Fibroblast of lung (primary cell): Measurements from ENCODE around the gene ACTN1. TPM values are rescaled to one million over a fixed set of nuclear protein-coding genes. Genes with fewer than 3 reads are reported as not detected.

Experiments used
- DNase-seq, 2 donors: peaks; one replicate each; pipeline versions ENCODE4 v3.0.0 to v3.0.0-alpha.2; 2010; ENCODE audit warnings: low read depth in 2 of 2
- H2AFZ ChIP-seq: 2 replicates; pipeline ENCODE4 v1.5.1; 2012; ENCODE audit warnings: low read length, control low read depth, inconsistent platforms
- H3K27ac ChIP-seq: 2 replicates; pipeline ENCODE4 v1.5.1; 2011; ENCODE audit warnings: low read length, control low read depth; ENCODE audit not compliant: insufficient read depth
- H3K27me3 ChIP-seq: 2 replicates; pipeline ENCODE4 v1.5.1; 2011; ENCODE audit warnings: mild to moderate bottlenecking, low read length; ENCODE audit not compliant: control insufficient read depth, insufficient read depth
- H3K36me3 ChIP-seq: 2 replicates; pipeline ENCODE4 v1.5.1; 2011; ENCODE audit warnings: low read length; ENCODE audit not compliant: control insufficient read depth, insufficient read depth
- H3K4me1 ChIP-seq: 2 replicates; pipeline ENCODE4 v1.5.1; 2011; ENCODE audit warnings: low read length; ENCODE audit not compliant: control insufficient read depth, insufficient read depth; ENCODE audit errors: extremely low read depth
- H3K4me2 ChIP-seq: 2 replicates; pipeline ENCODE4 v1.5.1; 2011; ENCODE audit warnings: low read length, control low read depth; ENCODE audit not compliant: insufficient read depth; ENCODE audit errors: extremely low read depth
- H3K4me3 ChIP-seq, 4 experiments: fragments of 200-600 bp in 1 of 4; sonication (generic) in 1 of 4; replicated peaks in 1 of 4; 2 replicates each; pipeline ENCODE4 v1.5.1; 2011 to 2016; ENCODE audit warnings: low read length in 4 of 4, low read depth in 3 of 4, mild to moderate bottlenecking in 3 of 4, control low read depth in 2 of 4, inconsistent platforms in 1 of 4, mixed read lengths in 1 of 4; ENCODE audit not compliant: insufficient read depth in 1 of 4; ENCODE audit errors: control extremely low read depth in 1 of 4
- H3K79me2 ChIP-seq: 2 replicates; pipeline ENCODE4 v1.5.1; 2012; ENCODE audit warnings: mild to moderate bottlenecking, low read length, inconsistent platforms; ENCODE audit not compliant: control insufficient read depth, insufficient read depth
- H3K9ac ChIP-seq: 2 replicates; pipeline ENCODE4 v1.5.1; 2011; ENCODE audit warnings: mild to moderate bottlenecking, low read length, control low read depth; ENCODE audit not compliant: insufficient read depth
- H3K9me3 ChIP-seq: 2 replicates; pipeline ENCODE4 v1.5.1; 2012; ENCODE audit warnings: low read depth, low read length; ENCODE audit not compliant: control insufficient read depth, insufficient read depth
- H4K20me1 ChIP-seq: 2 replicates; pipeline ENCODE4 v1.5.1; 2011; ENCODE audit warnings: low read length; ENCODE audit not compliant: control insufficient read depth, insufficient read depth; ENCODE audit errors: extremely low read depth
- CTCF ChIP-seq, 2 donors: IDR thresholded peaks in 1 of 2; conservative IDR thresholded peaks in 1 of 2; 1 replicate in 1 of 2; 2 replicates in 1 of 2; pipeline ENCODE4 v1.5.1; 2011 to 2012; ENCODE audit warnings: low read length in 2 of 2, control low read depth in 1 of 2, inconsistent platforms in 1 of 2, low read depth in 1 of 2, mild to moderate bottlenecking in 1 of 2
- EZH2 ChIP-seq: IDR thresholded peaks from 2 replicates; pipeline ENCODE4 v1.5.1; 2012; ENCODE audit warnings: low read length, control low read depth, mild to moderate bottlenecking; ENCODE audit errors: missing control alignments
- polyA plus RNA-seq, 2 donors: library from polyadenylated mRNA; depleted of rRNA in 1 of 2; stranded (reverse) in 1 of 2; unstranded in 1 of 2; fragments of >200 nt; gene quantifications; 2 replicates each; pipeline ENCODE4 v1.2.1, GENCODE V29; 2011 to 2012; ENCODE audit warnings: missing spikeins in 1 of 2
- total RNA-seq: library from RNA; depleted of rRNA; stranded (reverse); fragments of >200 nt; gene quantifications from 2 replicates; pipeline ENCODE4 v1.2.1, GENCODE V29; 2014

ACTN1 gene
- total and polyA plus RNA-seq, 2 donors (not counting 1 experiment from before 2014, with no cell fraction given): 254 to 729 TPM

DNA sequence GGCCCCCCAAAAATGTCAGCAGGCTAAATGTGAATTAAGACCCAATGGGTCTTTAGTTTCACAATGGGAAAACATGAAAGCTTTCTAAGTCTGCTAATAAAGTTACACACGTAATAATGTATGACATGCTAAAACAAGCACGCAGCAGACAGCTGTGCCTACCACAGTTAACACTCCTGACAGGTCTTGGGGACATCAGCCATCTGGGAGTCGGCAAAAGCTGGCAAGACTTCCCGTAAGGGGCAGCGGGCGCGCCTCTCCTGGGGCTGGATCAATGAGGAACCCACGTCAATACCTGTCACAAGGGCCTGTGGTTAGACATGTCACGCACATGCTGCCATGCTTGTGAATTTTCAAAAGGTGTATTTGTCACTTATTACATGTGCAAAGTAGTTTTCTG, 45.0 kb downstream of the ACTN1 start:
- H3K9ac ChIP-seq: no peak overlapping the region
- peaks cover 12% of the 10 kb centered on the region for H3K36me3 ChIP-seq
- H3K4me1 ChIP-seq: peaks cover 36% of the 10 kb centered on the region

GRCh38 chr14:68932686-68933085, 46.4 kb downstream of the ACTN1 start:
- no peak for DNase-seq
- TF ChIP-seq EZH2 (no peak), CTCF (conservative IDR thresholded peaks at IDR 0.05 in 1 of 2, IDR thresholded peaks at IDR 0.05 in 1 of 2; ENCODE audit: low read depth in 1 of 2, low read length in 2 of 2) (no peak)
- Histone ChIP-seq H4K20me1 (peaks cover 9% of the 10 kb centered on the region), H2AFZ (no peak overlapping the region), H3K4me1 (peaks cover 24% of the 10 kb centered on the region), H3K4me2 (no peak overlapping the region), H3K9me3 (no peaks in the 10 kb centered on the region), H3K4me3 (no peak overlapping the region), H3K36me3 (peaks cover 12% of the 10 kb centered on the region), H3K27me3 (no peaks in the 10 kb centered on the region), H3K27ac (peak overlapping the region; percentile 34), H3K9ac (no peak overlapping the region), H3K79me2 (peaks cover 99% of the 10 kb centered on the region)

More for the DNA sequence above, 45.0 kb downstream of the ACTN1 start:
- DNase-seq: peak in 1 of 2 donors; percentile 47
- H3K27me3 ChIP-seq: no peaks in the 10 kb centered on the region
- H2AFZ ChIP-seq: no peak overlapping the region
- no peaks in the 10 kb centered on the region for H3K9me3 ChIP-seq
- TF ChIP-seq EZH2: no peak
- no peak for TF ChIP-seq CTCF (conservative IDR thresholded peaks at IDR 0.05 in 1 of 2, IDR thresholded peaks at IDR 0.05 in 1 of 2; ENCODE audit: low read depth in 1 of 2, low read length in 2 of 2)
- peaks cover 10% of the 10 kb centered on the region for H4K20me1 ChIP-seq
- no peak overlapping the region for H3K27ac ChIP-seq
- H3K4me2 ChIP-seq: no peak overlapping the region
- no peak overlapping the region for H3K4me3 ChIP-seq
- H3K79me2 ChIP-seq: peaks cover 99% of the 10 kb centered on the region

DNA sequence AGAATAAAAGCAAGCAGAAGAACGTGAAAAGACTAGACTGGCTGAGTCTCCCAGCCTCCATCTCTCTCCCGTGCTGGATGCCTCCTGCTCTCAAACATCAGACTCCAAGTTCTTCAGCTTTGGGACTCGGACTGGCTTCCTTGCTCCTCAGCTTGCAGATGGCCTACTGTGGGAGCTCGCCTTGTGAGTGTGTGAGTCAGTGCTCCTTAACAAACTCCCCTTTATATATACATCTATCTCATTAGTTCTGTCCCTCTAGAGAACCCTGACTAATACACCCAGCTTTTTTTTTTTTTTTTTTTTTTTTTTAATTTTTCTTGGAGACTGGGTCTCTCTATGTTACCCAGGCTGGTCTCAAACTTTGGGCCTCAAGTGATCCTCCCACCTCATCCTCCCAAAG, 46.9 kb downstream of the ACTN1 start:
- no peak overlapping the region for H3K4me2 ChIP-seq
- H3K27me3 ChIP-seq: no peaks in the 10 kb centered on the region
- peaks cover 21% of the 10 kb centered on the region for H3K4me1 ChIP-seq
- TF ChIP-seq EZH2: no peak
- no peak for TF ChIP-seq CTCF (conservative IDR thresholded peaks at IDR 0.05 in 1 of 2, IDR thresholded peaks at IDR 0.05 in 1 of 2; ENCODE audit: low read depth in 1 of 2, low read length in 2 of 2)
- peaks cover 7% of the 10 kb centered on the region for H4K20me1 ChIP-seq
- peaks cover 99% of the 10 kb centered on the region for H3K79me2 ChIP-seq
- no peaks in the 10 kb centered on the region for H3K9me3 ChIP-seq
- H2AFZ ChIP-seq: no peak overlapping the region
- no peak overlapping the region for H3K27ac ChIP-seq
- H3K9ac ChIP-seq: no peak overlapping the region
- peaks cover 10% of the 10 kb centered on the region for H3K36me3 ChIP-seq
- peak; percentile 63 to 87 for DNase-seq
- H3K4me3 ChIP-seq: no peak overlapping the region
